Non-pigmented ciliary epithelial cell (primary cell): ENCODE results near the gene ARVCF.

Experiments used
- DNase-seq: peaks from one replicate; pipeline ENCODE4 v3.0.0-alpha.2; 2010; ENCODE audit warnings: low read depth

Gene ARVCF

GRCh38 chr22:19986410-19987341 is 29.9 kb downstream of the ARVCF start:
- DNase-seq, result no peak

GRCh38 chr22:19986011-19986409 is 30.6 kb downstream of the ARVCF start:
- no peak for DNase-seq

GRCh38 chr22:19984851-19985811 is 31.5 kb downstream of the ARVCF start:
- no peak for DNase-seq

GRCh38 chr22:19984201-19984753 is 32.3 kb downstream of the ARVCF start:
- DNase-seq, result no peak

DNA sequence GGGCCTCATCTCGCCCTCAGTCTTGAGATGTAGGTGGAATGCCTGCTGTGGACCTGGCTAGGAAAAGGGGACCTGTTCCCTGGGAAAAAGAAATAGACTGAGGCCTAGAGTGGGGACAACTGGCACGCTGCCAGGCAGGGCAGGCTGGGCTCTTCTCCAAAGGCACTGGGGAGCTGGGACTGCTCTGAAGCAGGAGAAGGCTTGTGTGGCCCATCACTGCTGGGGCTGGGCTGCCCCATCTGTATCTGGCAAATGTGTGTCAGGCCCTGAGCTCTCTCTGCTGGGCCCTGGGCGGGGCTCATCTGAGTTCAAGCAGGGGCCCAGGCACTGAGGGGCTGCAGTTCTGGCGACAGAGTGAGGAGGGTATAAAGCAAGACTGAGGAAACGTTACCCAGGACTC is 32.9 kb downstream of the ARVCF start:
- no peak for DNase-seq

DNA sequence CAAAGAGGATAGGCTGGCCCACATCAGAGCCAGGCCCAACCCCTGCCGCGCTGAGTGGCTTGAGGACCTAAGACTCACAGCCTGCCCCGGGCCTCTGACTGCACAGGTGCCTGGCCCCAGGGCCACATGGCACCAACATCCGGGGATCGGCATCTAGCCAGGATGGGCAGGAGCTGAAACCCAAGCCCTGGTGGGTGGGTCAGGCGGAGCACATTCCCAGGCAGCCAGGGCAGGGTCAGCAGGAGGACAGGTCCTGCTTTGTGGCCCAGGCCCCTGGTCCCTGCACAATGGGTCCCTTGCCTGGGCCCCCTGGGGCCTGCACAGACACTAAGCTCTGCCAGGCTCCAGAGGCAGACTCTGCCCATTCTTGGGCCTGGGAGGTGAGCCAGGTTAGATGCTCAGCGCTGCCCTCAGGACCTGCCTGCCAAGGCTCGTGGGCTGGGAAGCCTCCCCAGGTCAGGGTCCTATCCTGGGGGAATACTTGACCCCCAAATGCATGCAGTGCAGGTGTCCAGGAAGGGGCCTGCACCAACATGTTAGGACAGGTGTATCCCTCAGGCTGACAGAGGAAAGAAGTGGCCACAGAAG is 33.5 kb downstream of the ARVCF start:
- no peak for DNase-seq

DNA sequence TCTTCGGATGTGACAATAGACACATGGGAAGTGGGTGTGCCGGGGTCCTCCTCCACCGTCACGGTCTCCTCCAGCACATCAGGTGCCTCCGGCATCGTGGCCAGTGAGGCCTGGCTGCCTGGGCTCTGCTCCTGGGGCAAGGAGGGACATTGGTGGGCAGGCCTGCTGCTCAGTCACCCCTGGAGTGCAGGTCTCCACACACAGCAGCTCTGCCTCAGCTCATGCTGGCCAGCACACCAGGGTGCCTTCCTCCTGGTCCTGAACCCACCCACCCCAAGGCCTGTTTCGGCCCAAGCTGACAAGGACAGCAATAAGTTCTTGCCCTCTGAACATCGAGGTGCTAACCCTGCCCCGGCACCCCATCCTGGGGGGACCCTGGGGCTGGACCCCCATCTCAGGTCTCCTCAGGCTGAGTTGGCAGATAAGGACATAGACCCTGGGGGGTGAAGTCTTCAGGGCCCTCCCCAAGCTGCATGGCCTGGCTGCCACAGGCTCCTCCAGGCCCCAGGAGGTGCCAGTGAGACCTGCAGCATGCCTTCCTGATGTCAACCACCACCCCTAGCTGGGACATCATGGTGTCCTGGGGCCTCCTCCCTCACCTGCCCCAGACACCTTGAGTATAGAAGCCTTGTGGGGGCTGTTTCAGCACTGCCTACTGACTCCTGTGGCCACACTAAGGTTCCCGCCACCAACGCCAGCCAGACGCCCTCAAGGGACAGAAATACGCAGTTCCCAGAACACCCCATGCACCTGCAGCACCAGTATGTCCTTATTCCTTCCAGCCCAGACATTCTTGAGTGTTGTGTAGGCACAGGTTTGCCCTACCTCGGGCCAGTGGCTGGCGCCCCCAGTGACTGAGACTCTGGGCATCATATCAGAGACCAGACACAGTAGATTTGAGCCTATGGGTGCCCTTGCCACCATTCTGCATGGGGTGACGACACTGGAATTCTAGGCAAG is 34.4 kb downstream of the ARVCF start:
- DNase-seq, result no peak

DNA sequence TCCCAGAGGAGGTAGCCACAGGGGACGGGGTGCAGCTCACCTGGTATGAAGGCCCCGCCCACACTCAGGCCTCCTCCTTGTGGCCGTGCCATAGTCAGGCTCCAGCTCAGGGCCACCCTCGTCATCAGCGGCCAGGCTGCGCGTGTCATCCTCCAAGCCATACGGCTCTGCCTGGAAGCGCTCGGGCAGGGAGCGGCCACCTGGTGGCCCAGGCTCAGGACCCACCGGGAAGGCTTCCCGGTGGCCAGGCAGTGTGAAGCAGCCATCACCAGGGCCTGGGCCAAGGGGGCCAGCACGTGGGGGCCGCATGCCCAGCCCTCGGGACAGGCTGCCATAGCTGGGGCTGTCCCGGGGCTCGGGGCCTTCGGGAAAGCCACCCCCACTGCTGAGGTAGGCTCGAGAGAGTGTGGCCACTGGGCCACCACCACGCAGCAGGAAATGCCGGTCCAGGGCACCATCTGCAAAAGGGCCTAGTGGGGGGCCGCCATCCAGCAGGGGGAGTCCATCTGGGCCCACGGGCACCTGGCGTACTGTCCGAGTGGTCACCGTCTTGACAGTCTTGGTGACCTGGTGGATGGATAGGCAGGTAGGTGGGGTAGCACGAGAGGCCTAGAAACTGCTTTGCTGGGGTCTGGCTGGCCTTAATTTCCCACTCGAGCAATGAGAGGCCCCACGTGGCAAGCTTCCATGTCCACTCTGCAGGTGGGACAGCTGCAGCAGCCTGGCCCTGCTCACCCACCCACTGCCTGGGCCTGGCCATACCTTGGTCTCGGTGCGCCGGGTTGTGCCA is 35.3 kb downstream of the ARVCF start:
- no peak for DNase-seq

GRCh38 chr22:19980766-19981165 is 35.9 kb downstream of the ARVCF start:
- no peak for DNase-seq

- DNase-seq, result no peak
Measured at GRCh38 chr22:19979712-19980493, 36.7 kb downstream of the ARVCF start.

DNA sequence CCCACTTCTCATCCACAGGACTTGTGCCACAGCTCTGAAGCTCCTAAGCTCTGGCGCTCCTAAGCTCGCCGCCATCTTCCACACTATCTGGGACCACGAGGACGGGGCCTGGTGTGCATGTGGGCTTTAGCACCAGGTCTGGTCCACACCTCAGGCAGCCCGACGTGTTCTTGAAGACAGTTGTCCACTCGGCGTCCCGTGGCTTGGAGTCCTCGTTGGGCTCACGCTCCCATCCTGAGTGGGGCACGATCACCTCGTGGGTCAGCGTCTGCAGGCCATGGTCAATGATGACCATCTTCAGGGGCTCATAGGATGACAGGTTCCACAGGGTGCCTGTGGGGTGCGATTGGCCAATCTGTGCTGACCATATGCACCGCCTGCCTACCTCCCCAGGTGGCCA is 37.9 kb downstream of the ARVCF start:
- no peak for DNase-seq

GRCh38 chr22:19977296-19978243 is 39.1 kb downstream of the ARVCF start:
- DNase-seq, result no peak

DNA sequence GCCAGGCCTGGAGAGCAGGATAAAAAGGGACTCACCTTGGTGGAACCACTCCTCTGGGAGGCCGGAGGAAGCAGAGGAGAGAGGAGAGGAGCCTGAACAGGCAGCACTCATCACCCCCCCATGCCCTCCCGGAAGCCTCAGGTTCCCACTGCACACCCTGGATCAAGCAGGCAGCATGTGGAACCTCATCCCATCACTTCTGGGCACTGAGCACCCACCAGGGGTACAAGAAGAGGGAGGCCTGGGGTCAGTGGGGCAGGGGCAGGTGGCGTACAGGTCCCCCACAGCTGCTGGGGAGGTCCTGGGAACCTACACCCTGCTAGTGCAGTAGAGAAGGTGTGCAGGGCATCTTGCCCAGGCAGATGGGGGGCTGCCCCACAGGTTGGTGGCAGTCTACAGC is 40.0 kb downstream of the ARVCF start:
- DNase-seq, result no peak

DNA sequence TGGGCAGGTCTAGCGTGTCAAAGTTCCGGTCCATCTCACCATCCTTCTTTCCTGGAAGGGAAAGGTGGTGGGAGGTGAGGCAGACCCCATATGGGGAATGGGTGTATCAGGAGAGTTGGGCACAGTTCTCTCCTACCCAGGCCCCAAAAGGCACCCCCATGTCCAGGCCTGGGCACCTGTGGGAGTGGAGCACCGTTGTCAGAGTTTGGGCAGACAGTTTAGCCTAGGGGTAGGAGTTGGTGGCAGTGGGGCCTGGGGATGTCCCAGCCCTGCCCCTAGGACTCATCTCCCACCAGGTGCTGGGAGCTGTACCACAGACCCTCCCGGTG is 41.0 kb downstream of the ARVCF start:
- DNase-seq, result no peak

DNA sequence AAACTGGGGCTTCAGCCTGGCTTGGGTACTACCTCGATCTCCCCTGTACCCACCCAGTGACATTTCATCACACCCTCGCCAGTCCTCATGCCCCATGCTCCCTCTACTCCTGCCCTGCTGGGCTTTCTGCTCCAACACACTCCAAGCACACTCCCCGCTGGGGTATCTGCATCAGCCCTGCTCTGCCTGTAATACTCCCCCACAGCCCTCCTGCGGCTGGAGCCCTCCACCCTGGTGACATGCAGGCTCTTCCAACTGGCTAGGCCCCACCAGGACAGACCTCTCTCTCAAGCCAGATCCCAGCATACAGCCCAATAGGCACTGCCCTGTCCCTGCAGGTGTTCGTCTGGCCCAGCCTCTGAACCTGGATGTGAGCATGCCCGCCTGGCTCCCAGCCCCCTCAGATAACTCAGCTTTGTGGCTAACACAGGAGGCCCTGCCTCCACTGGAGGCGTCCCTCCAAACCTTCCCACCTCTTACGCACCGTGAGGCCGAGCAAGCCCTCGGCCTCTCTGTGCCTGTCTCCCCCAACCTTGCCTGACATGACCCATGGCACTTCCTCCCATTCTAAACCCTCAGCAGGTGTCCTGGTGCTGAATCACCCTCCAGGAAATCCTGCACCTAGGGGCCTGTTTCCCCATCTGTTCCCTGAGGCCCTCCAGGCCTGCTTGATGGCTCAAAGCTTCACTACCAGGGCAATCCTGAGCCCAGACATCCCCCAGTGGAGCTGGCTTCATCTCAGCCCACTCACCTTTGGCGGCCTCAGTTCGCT is 41.5 kb downstream of the ARVCF start:
- no peak for DNase-seq

DNA sequence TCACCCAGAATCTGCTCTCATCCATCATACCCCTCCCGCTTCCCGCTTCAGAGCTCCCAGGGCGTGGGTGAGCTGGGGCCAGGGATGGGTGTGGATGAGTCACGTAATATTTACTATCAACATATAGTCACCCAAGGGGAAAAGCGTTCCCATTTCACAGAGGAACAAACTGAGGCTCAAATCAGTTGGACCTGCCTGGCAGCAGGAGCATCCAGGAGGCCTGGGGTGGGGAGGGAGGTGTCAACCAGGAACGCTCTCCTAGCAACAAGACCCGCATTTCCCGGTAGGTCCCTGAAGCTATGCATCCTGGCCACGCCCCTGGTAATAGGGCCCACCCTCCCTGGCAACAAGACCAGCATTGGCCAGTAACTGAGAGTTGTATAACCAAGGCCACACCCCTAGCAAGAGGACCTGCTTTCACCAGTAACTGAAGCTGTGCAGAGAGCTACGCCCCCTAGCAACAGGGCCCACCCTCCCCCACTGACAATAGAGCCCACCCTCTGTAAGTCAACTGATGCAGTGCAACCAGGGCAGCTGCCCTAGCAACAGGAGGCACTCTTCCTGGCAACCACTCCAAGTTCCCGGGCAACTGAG is 42.3 kb downstream of the ARVCF start:
- no peak for DNase-seq
